Mesenteric fat pad (tissue), 1 donor: ENCODE measurements around the gene MBNL1. TPM values are rescaled to one million over a fixed set of nuclear protein-coding genes. Genes with fewer than 3 reads are reported as not detected.

ENCODE experiments used
- DNase-seq: peaks from one replicate; pipeline ENCODE4 v3.0.0-alpha.2; 2020; ENCODE audit warnings: low spot score
- total RNA-seq: library from RNA; stranded (reverse); fragmentation: NEBNext Ultra II Directional; extraction: Animal tissue kit (Norgen Biotek cat#: 25700); gene quantifications from one replicate; pipeline ENCODE4 v1.2.1, GENCODE V29; 2021
- donor health status: DM: yes; HTN: yes; CAD: no.

MBNL1 gene
- total RNA-seq, 1 donor from 2014 or later: 284 TPM

DNA sequence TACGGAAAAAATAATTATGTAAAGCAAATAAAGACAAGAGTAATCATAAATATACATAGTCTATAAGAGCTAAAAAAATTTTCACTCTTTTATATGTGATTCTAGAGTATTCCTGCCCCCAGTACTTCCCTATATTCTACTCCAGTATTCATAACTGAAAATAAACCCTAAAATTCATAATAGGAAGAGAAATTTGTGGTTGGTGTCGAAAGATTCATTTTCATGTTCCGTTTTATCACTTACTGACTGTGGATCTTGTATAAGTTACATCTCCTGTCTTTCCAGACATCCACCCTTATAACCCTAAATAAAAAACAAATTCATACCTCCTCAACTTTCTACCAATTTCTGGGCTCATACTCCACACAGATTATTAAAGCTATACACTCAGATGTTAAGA lies 16.0 kb upstream of the MBNL1 start:
- DNase-seq: no peak

DNA sequence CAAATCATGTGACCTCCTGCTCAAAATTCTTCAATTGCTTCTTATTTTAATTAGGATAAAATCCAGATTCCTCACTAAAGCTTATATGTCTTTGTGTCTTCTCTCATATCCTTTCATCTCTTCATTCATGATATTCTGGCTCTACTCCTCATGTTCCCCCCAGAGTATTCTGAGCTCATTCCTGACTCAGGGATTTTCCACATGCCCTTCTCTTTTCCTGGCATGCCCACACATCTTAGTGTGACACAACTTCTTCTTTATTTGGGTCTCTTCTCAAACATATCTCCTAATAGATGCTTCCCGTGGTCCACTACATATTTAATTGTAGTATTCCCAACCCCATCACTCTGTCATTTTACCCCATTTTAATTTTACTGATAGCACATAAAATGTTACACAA lies 15.2 kb upstream of the MBNL1 start:
- DNase-seq: no peak

GRCh38 chr3:152254041-152254440 lies 14.7 kb upstream of the MBNL1 start:
- DNase-seq: no peak

DNA sequence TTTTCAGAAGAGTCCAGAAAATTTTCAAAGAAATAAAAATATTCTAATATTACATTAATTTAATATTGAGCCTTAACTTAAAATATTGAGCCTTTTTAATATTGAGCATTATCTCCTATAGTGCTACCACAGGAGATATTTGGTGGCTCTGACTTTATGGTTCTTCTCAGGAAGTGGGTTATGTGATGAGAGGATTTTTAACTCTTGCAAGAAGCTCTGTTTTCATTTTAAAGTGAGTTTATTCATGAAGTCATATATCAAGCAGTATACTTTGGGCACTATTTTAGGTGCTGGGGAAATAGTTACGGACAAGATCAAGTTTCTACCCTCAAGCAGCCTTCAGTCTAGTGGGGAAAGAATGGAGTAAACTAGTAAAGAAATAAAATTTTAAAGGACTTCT lies 13.4 kb upstream of the MBNL1 start:
- DNase-seq: no peak

DNA sequence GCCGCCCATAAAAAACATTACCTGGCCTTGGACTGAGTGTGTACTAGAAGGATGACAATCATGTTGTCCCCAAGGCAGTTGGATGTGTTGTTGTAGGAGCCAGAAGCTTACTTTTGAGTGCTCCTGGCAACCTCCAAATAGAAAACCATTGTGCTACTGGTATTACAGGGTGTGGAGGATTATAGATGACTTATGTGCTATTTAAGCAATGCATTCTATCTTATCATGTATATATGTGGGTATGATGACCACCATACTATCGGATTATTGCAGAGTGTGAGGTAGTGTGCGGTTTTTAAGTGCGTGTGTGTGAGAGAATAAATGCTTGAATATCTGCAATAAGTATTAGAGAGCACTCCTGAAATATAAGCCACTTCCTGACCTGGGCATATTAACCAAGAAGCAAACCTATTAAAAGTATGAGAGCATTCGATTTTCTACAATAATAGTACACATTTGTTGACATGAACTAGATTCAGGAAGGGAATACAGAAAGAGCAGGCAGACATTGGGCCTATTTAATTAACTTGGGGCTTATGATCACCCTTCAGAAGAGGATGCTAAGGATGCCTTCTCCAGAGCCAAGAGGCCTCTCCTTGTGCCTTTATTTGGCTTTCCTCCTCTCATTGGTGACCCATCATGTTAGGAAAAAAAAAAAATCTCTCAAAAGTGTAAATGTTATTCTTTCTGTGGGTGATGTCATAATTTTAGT lies 11.7 kb upstream of the MBNL1 start:
- no peak for DNase-seq

DNA sequence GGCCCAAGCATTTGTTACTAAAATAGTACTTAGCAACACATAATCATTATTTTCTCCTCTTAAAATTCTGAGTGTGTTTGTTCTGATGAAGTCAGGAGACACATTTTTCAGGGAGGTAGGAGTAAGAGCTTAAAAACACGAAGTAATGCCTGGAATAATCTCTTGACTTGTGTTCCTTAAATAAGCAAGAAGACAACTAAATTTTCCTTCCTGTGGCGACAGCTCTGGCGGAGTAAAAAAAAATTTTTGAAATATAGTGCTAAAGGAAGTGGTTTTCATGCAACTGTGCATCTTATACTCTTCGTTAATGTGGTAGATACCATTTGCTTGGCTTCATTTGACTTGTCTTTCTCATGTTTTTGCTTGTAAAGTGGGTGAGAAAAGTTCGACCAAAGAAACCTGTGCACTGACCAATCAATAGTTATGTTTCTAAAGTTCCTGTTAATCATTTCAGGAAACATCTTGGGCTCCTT lies 11.1 kb upstream of the MBNL1 start:
- no peak for DNase-seq

GRCh38 chr3:152258448-152259393 lies 10.0 kb upstream of the MBNL1 start:
- no peak for DNase-seq

- DNase-seq: no peak
These were observed 9.3 kb upstream of the MBNL1 start for GRCh38 chr3:152259468-152259867.

DNA sequence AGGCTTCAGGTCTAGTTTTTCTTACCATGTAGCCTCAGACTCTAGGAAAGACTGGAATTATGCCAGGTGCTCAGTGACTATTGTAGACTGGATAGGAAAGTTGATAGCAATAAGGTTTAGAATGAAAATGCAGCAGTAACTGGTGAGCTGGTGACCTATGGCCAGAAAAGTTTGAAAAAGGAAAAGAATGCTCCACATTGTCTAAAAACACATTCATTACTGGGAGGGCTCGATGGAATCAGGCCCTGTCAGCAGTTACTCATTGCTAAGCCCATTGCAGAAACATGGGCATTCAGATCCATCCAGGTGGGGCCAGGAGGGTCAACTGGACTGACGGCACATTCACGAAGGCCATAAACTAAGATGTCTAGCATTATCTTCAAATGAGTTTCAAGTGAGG lies 8.7 kb upstream of the MBNL1 start:
- DNase-seq: no peak

- no peak for DNase-seq
These were observed 8.2 kb upstream of the MBNL1 start for GRCh38 chr3:152260529-152260928.

- DNase-seq: no peak
These were observed 7.4 kb upstream of the MBNL1 start for GRCh38 chr3:152261329-152261728.

- DNase-seq: no peak
These were observed 5.0 kb upstream of the MBNL1 start for GRCh38 chr3:152263711-152264110.

- no peak for DNase-seq
These were observed 4.4 kb upstream of the MBNL1 start for GRCh38 chr3:152264378-152264777.

GRCh38 chr3:152266221-152266995 lies 2.3 kb upstream of the MBNL1 start:
- no peak for DNase-seq

- no peak for DNase-seq
These were observed 736 bp upstream of the MBNL1 start for GRCh38 chr3:152267831-152268554.

DNA sequence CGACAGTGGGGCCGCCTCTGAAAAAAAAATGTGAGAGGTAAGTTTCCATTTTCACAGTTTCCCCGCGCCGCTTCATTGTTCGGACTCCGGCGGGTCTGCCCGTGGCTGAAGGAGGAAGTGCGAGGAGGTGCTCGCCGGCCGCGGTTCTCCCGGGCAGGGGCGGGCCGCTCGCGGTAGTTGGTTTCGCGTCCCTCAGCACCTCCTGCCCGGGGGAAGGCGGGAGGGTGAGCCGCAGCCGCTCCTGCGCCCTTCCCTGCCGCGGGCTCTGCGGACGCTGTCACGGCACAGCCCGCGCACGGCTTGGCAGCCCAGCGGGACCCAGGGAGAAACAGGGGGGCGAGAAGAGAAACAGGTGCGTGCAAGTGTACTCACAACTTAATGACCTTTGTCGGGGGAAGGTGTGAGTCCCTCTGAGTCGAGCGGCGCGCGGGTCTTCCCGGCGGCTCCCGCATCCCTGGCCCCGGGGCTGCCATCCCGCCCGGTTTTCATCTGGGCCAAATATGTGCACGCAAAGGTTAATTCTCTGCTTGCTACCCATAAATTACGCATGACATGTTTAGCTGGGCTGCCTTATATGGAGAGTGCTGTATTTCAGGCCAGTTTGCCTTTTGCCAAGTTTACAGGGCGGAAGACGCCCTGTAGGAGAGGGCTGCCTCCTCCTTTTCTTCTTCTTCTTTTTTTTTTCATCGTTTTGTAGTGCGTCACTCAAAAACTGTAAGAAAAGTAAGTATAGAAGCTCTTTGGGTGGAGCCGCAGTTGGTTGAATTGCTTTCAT lies 514 bp downstream of the MBNL1 start:
- DNase-seq: peak; percentile 91

GRCh38 chr3:152269831-152270734 lies 1.4 kb downstream of the MBNL1 start:
- no peak for DNase-seq

- no peak for DNase-seq
These were observed 2.2 kb downstream of the MBNL1 start for GRCh38 chr3:152270937-152271336.
